HG03457 (cell line): ENCODE data around the gene SLC6A12.
"Not testable (repeated sequence)": the region's sequence is repeated elsewhere in the genome, so short reads cannot be mapped to it uniquely, and the experiment has no call there.

ENCODE experiments used
- ATAC-seq: cut with Tn5 transposase; IDR thresholded peaks from one replicate; pipeline ENCODE4 v1.9.1; 2021; ENCODE audit warnings: moderate number of reproducible peaks; ENCODE audit not compliant: unreplicated experiment

The SLC6A12 gene

DNA sequence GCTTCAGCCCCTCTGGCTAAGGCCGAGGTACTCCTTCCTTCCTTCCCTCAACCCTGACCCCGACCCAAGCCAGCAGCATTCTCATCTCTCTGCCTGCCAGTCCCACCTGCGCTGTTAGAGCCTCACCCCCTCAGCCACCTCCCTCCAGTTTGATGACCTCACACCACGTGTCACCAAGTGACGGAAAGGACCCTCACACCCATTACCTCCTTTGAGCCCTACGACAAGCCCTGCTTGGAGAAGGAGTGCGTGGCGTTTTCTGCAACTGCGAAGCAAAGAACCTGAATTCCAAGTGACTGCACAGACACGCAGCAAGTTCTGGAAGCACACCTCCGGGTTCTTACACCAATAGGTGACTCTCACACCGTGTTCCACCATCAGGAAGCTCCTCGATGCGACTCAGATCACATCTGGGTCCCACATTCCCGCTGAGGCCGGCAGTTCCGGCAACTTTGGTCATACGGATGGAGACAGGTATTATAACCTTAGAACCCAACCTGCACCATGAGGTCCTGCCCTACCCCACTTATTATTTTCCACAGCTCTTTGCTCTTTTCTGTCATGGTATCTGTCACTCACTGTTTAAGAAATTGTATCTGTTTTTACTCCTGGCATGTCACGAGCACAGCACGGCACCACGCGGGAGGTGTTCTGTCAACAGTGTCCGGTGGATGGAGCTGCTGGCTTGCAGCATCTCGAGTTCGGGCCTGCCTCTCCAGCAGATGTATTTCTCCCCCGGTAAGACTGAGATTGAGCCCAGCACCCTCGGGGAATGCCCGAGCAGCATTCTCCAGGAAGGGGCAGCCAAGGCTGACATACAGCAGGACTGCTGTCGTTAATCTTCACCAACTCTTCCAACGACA is 5.0 kb upstream of the SLC6A12 start:
- no peak for ATAC-seq

DNA sequence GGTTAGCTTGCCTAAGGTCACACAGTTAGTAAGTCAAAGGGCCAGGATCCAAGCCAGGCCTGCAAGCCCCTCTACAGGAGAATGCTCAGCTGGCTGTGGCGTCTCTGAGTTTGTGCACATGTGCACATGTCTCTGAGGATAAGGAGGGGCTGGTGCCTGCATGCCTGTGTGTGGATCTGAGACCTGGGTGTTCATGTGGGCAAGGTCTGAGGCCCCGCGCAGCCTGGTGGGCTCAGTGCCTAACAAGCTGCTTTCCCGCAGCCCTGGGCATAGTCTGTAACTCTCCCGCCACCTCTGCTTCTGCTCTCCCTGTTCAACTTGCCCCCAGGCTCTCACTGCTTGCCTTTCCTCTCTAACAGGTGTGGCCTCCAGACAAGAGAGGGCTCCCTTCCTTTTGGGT is 4.3 kb upstream of the SLC6A12 start:
- no peak for ATAC-seq

DNA sequence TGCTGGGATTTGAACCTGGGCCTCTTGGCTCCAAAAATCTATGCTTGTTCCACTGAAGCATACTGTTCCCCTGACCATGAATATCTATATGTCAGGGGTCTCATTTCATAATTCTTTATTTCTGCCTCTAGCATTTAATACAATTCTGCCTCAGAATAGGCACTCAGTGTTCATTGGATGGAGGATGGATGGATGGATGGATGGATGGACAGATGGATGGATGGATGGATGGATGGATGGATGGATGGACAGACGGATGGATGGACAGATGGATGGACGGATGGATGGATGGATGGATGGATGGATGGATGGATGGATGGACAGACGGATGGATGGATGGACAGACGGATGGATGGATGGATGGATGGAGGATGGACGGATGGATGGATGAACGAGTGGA is 3.1 kb upstream of the SLC6A12 start:
- not testable (repeated sequence) for ATAC-seq

DNA sequence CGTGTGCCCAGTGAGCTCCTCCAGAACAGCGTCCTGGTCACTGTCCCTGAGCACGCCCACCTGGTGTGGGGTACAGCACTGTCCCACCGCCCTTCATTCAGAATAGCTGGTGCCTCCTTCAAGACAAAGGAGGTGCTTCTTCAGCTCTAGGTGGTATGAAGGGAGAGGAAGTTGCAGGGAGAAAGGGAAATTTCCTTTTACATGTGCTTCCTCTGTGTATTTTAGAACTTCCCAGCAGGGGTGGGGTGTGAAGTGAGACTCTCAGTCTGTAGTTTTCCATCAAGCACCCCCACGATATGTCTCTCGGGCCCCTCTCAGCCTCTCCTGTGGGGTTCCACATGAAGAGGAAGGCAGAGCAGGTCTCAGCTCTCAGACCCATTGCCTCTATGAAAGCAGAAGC is 1.2 kb upstream of the SLC6A12 start:
- no peak for ATAC-seq

DNA sequence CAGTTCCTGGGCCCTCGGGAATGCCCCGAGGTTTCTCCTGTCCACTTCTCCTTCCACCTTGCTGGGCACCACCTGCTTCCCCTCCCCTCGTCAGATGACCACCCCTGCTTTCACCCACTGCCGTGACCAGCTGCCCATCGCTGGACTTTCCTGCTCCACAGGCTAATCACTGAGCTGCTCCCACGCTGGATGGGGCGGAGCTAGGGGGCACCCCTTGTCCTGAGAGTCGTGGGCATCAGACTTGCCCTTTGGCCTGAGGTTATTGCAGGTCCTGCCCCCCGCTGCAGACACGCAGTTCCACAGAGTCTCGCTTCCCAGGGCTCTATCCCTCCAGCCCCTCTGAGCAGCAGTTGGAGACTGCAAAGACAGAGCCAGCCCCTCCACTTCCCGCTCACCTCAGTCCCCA is 427 bp downstream of the SLC6A12 start:
- no peak for ATAC-seq

DNA sequence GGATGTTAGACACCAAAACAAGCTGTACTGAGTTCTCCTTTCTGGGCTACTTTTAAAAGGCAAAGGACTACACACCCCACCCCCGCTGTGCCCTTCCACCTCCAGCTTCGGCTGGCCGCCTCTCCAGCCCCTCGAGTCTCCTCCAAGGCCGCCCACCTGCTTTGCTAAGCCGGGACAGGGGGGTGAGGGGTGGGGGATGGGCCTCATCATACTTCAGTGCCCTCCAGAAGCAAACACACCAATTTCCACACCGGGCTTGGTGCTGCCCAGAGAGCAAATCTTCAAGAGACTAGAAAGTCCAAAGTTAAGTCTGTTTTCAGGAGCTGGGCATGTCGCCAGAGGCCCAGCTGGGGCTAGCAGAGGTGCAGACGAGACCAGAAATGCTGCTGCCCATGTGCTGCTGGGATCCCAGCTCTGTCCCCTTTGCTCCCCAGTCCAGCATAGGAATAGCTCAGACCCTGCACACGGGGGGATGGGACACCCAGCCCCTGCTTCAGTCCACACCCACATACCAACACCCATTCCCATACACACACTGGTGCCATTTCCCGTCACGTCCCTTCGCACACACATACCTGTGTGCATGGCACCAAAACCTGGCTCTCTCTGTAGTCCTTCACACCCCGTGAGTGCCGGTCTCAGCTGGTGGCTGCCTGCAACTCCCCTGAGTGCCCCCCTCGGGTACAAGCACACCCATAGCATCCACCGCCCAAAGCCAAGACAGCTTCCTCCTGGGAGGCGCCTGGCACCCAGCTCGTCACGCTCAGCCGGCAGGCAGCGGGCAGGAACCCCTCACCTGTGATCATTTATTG is 1.0 kb downstream of the SLC6A12 start:
- ATAC-seq = no peak

DNA sequence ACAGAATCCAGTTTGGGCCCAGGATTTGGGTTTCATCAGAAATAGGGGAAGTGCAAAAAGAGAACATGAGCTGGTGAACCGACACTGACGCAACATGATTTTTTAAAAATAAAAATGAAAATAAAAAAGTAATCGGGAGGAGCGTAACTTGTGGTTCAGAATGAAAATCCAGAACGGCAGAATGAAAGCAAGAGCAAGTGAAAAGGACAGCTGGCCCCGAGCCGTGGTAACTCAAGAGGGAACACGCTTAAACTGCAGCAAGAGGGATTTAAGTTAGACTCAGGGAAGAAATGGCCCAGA is 1.6 kb downstream of the SLC6A12 start:
- no peak for ATAC-seq

DNA sequence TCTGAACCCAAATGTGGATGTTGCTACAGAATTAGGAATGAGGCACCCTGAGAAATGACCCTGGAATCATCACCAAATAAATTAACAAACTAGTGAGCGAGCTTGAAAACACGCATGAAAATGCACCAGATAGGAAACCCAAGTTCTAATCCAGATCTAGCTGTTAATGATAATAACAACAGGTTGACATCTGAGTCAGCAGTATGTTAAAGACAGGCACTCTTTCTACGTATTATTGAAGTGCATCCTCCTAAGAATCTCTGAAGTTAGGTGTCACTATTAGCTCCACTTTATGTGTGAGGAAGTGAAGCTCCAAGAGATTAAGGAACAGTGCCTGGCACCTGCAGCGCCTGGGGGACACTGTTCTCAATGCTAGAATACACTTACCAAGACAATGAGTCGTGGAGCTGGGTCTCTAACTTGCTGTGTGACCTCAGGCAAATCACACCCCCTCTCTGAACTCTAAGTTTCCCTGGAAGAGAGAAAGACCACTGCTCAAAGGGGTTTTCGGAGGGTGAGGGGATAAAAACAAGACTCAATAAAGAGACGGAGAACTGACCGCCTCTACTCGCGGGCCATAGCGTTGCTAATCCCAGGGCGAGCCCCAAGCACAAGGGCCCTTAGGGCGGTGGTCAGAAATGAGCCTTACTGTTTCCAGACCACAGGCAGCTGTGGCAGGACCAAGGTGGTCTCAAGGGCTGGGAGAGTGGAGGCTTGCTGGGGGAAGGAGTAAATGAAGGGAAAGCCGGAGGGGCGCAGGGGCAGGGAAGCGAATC is 2.1 kb downstream of the SLC6A12 start:
- ATAC-seq = no peak

DNA sequence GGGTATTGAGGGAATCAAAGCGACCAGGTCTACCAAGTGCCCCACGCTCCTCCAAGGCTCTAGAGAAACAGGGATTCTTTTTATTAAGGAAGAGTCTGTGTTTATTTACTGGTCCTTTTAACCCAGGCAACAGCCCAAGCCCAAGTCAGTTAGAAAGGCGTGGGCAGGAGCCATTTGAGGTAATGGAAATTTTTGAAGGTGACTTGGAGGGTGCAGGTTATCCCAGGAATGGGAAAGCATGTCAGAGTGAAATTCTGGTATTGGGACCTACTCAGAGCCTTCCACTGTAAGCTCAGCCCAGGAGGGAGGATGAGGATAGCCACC is 2.9 kb downstream of the SLC6A12 start:
- ATAC-seq = no peak

DNA sequence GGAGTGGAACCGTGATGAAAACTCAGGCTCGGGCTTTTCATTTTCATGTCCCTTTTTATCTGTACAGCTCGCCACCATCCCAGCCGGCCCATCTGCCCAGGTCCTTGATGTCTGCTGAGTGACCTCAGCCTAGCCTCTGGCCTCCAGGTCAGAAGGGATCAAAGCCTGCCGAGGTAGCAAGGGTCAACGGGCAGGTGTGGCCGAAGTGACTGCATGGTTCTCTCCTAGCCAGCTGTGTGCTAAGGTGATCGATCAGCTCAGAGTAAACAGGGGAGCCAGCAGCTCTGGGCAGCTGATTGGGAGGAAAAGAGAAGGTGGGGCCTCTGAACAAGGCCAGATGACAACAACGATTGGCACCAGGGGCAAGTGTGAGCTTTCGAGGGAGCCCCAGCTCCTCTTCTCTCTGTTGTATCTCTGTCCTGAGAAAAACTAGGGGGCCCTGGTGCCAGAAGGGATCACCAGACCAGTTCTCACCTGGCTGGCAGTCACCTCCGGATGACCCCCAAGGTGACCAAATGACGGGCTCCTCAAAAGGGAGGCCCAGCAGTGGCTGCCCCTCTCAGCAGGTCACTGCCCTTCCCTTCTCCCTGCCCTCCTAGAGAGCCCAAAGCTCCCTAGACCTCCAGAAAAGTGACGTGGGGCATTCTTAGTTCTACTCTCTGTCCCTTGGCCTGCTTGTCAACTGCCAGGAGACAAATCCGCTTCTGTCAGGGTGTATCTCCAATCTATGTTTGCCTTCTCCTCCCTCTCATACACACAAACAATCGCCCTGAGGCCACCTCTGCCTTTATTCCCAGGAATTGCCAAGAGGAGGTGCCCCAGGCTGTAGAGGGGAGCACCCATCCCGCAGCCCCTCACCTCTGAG is 3.4 kb downstream of the SLC6A12 start:
- ATAC-seq = no peak

DNA sequence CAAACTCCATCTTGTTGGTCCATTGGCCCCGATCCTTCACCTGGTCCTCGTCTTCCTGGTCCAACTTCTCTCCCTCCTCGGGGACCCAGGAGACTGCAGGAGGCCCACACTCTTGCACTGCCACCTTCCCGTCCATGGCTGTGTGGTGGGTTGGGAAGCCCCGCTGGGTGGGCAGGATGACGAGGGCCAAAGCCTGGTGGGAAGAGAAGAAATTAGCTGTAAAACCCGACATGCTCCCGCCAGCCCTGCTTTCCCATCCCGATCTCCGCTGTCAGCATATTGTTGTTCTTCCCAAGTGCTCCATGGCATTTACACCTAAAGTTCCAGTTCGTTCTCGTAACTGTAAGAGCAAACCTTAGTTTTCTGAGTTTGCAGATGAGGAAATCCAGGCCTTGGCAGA is 4.1 kb downstream of the SLC6A12 start:
- ATAC-seq = no peak

DNA sequence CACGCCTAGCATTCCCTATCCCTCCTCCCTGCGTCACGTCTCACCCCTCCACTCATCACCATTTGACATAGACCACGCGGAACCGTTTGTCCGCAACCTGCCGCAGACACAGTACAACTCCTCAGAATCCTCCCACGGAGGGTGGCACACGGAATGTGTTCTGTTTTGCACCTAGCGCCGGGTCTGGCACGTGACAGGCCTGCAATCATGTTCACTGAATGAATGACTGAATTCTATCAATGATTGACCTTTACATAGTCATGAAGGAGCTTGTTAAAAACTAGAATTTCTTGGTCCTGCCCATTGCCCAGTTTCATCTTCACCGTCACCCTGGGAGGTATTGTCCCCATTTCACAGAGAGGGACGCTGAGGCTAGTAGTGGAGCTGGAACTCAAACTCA is 4.7 kb downstream of the SLC6A12 start:
- no peak for ATAC-seq

DNA sequence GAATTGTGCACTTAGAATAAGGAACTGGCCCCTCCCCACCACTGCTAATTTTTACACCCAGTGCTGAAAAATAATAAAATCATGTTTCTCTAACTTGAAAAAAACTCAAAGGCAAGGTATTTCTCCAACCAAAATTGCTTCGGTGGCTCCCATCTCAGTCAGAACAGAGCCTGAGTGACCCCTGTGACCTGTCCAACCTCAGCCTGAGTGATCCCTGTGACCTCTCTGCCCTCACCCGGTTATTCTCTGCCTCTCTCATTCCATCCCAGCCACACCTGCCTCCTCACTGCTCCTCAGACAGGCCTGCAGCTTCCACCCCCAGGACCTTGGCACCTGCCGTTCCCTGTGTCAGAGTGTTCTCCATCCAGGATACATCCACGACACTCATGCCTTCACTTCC is 5.1 kb downstream of the SLC6A12 start:
- no peak for ATAC-seq

DNA sequence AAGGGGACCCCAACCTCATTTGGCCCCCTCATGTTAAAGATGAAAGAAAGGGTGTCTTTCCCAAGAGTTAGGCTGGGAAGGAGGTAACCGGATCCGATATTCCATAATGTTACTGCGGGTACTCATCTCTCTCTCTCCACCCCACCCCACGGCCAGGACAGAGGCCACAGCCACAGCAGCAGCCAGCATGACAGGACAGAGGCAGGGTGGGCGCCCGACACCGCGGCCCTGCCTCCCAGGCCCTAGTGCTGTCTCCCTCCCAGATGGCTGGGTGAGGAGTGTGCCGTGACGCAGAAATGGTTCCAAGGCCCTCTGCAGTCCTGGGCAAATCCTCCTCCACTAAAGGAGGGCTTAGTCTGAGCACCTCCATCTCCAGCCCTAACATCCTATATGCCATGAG is 6.2 kb downstream of the SLC6A12 start:
- no peak for ATAC-seq

DNA sequence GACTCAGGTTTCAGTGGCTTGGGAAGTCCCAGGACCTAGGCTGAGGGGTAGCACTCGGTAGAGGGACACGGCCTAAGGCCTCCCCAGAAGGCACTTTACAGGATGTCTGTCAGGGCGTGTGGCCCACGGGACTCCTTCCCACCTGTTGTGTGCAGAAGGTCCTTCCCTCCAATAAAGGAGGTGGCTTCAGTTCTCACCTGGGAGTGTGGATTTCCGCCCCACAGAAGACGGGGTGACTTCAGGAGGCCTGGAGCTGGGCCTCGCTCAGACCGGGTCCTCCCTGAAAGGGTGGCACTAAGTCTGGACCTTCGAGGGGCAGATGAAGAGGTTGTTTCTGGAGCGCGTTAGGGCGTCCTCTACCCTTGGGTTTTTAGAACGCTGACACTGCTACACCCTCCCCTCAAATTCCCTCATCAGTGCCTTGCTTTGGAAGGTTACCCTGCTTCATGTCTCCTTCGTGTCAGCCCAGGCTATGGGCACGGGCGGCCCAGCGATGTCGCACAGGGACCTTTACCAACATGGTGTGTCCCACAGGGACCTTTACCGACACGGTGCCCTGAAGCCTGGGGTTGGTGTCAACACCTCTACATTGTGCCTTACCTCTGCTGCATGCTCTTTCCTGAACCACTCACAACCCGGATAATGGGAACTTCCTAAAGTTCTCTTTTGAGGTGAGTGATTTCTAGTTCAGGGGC is 7.1 kb downstream of the SLC6A12 start:
- no peak for ATAC-seq

DNA sequence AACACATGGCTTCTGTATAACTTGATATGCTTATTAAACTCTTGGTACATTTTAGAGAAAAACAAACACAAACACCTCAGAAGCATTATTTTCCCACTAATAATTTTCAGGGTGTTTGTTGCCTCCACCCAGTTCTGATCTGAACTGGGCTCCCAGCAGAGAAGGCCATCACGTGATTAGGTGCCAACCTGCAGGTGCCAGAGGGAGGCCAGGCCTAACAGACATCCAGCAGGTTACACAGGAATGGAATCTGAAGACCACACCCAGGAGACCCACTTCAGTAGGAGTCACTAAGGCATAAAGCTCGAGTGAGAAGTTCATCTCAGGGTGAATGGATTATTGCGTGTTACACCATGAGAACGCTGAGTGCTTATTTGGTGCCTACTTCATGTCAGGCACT is 8.9 kb downstream of the SLC6A12 start:
- ATAC-seq = no peak

DNA sequence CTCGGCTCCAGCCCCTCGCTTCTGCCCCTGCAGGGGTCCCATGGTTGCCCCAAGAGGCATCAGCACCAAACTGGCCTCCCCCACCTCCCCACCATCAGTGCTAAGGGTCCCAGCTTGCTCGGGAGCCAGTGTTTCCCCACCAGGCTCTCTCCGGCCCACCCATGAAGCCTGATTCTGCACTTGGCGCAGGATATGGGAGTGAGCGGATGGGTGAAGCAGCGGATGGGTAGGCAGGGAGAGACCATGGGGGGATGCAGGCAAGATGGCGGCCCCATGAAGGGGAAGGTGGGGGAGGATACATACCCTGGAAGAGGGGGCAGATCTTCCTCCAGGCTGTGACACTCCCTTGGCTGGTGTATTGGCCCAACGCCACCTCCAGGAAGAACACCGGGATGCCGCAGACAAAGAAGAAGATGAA is 9.7 kb downstream of the SLC6A12 start:
- ATAC-seq = no peak

DNA sequence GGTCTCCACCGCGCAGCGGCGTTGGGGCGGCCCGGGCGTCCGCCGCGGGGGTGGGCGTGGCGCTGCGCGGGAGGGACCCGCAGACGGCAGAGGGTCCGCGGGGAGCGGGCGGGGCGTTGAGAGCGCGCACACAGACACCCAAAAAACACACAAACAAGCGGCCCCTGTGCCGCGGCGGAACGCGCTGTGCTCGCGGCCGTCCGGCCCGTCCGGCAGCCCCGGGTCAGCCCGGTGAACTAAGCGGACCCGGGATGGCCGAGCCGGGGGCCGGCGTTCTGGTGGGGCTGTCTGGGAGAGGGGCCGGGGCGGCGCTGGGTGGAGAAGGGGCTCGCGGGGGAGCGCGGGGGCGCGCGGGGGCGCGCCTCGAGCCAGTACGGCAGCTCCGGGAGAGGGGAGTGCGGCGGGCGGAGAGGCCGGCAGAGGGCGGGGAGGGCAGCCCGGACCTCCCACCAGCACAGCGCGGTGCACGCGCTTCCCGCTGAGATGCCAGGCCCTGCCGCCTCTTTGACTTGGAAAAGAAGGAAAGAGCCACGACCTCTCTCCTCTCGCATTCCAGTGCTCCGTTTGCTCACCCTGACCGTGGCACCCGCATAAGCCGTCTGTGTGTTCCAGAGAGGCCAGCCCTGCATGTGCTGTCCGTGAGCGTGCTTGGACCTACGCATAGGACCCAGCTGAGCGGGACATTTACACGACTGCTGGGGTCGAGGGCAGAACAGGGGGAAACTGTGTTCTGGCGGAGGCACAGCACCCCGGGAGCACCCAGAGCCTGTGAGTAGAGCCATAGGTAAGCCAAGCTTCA is 10.3 kb downstream of the SLC6A12 start:
- ATAC-seq = no peak

DNA sequence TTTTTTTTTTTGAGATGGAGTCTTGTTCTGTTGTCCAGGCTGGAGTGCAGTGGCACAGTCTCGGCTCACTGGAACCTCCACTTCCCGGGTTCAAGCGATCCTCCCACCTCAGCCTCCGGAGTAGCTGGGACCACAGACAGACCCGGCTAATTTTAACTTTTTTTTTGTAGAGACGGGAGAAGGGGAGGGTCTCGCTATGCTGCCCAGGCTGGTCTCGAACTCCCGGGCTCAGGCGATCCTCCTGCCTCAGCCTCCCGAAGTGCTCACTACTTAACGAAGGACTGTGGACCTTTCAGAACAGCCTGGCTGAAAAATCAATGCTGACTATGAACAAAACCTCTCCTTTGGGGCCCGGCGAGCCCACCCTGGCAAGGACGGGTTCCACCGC is 10.9 kb downstream of the SLC6A12 start:
- ATAC-seq = no peak
